Measurements from ENCODE around the gene PCSK2.

DNA sequence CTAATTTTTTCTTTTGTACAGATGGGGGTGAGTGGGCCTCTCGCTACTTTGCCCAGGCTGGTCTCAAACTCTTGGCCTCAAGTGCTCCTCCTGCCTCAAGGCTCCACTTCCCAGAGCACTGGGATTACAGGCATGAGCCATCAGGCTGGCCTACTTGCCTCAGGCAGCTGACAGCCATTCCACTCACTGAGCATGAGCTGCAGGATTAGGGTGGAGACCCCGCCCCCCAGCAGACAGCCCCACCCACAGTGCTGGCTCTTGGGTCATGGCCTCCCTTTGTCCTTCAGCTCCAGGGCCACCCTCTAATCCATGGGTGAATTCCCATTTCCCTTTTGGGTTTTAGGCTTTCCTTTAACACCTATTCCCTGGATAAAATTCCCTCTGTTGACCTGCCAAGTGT lies 222.2 kb downstream of the PCSK2 start:
- TF ChIP-seq CTCF (IDR thresholded peaks at IDR 0.05; ENCODE audit: low read length): no peak
- no peak for TF ChIP-seq EZH2 (optimal IDR thresholded peaks at IDR 0.05; ENCODE audit: low read depth, low read length)
- TF ChIP-seq EZH2phosphoT487 (IDR thresholded peaks at IDR 0.05; ENCODE audit: low read length): no peak
